ENCODE results near the gene PTPN14.

The PTPN14 gene

GRCh38 chr1:214349008-214349407, 202.4 kb downstream of the PTPN14 start:
- TF ChIP-seq ZFX (IDR thresholded peaks at IDR 0.05) (no peak), CTCF (conservative IDR thresholded peaks at IDR 0.05) (no peak)
- no peak overlapping the region for H3K27ac ChIP-seq

GRCh38 chr1:214344897-214345296, 206.5 kb downstream of the PTPN14 start:
- no peak overlapping the region for H3K27ac ChIP-seq
- no peak for TF ChIP-seq ZFX (IDR thresholded peaks at IDR 0.05)
- TF ChIP-seq CTCF (conservative IDR thresholded peaks at IDR 0.05) = no peak

GRCh38 chr1:214342525-214342924, 208.9 kb downstream of the PTPN14 start:
- H3K27ac ChIP-seq = no peak overlapping the region
- no peak; the same call in 1 of the 2 replicates for TF ChIP-seq CTCF (conservative IDR thresholded peaks at IDR 0.05)
- no peak for TF ChIP-seq ZFX (IDR thresholded peaks at IDR 0.05)

DNA sequence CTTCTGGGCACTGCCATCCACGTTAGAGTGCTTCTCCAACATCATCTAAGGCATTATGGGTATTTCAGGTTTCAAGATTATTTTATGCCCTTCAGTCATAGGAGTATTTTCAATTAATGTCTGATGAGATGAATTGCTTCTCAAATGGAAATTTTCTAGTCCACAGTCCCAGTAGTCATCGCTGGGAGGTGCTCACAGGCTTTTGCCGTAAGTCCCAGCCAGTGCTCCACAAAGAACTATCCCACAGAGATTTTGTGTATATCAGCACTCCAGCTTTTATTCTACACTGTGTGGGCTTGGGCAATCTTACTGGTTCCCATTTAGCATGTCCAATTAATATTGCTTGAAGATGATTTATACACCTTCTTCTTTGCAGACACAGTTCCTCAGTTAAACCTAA, 209.5 kb downstream of the PTPN14 start:
- TF ChIP-seq ZFX (IDR thresholded peaks at IDR 0.05) (no peak), CTCF (conservative IDR thresholded peaks at IDR 0.05) (peak; percentile 33)

GRCh38 chr1:214341459-214341858, 209.9 kb downstream of the PTPN14 start:
- no peak for TF ChIP-seq CTCF (conservative IDR thresholded peaks at IDR 0.05)
- no peak for TF ChIP-seq ZFX (IDR thresholded peaks at IDR 0.05)

More for the DNA sequence above, 209.5 kb downstream of the PTPN14 start:
- no peak overlapping the region for H3K27ac ChIP-seq

GRCh38 chr1:214338212-214338611, 213.2 kb downstream of the PTPN14 start:
- TF ChIP-seq ZFX (IDR thresholded peaks at IDR 0.05) (no peak), CTCF (conservative IDR thresholded peaks at IDR 0.05) (no peak)
- no peak overlapping the region for H3K27ac ChIP-seq

More at GRCh38 chr1:214341459-214341858, 209.9 kb downstream of the PTPN14 start:
- H3K27ac ChIP-seq = no peak overlapping the region

DNA sequence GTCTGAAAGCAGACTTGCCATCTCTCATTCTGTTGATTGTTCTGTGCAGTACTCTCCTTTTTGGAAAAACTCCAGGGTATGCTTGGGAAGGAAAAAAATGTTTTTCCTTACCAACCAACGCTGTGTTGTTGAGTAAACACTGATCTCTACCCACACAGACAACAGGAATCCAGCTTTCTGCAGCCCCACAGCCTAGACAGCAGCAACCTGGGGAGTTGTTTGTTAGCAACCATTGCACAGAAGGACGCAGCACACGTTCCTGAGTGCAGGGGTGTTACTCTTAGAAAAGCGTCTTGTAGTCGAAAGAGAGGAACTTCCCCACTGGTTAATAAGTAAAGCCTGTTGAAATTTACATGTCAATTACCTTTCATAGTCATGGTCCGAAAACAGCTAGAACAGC, 213.9 kb downstream of the PTPN14 start:
- no peak for TF ChIP-seq ZFX (IDR thresholded peaks at IDR 0.05)
- no peak for TF ChIP-seq CTCF (conservative IDR thresholded peaks at IDR 0.05)
- no peak overlapping the region for H3K27ac ChIP-seq

Data from C4-2B (cell line).